ENCODE measurements around the gene SLC4A2. TPM values are rescaled to one million over a fixed set of nuclear protein-coding genes. Genes with fewer than 3 reads are reported as not detected.

The SLC4A2 gene
- total and polyA plus RNA-seq, 5 donors from 2014 or later = 11.6 to 71.7 (median 13.0) TPM

DNA sequence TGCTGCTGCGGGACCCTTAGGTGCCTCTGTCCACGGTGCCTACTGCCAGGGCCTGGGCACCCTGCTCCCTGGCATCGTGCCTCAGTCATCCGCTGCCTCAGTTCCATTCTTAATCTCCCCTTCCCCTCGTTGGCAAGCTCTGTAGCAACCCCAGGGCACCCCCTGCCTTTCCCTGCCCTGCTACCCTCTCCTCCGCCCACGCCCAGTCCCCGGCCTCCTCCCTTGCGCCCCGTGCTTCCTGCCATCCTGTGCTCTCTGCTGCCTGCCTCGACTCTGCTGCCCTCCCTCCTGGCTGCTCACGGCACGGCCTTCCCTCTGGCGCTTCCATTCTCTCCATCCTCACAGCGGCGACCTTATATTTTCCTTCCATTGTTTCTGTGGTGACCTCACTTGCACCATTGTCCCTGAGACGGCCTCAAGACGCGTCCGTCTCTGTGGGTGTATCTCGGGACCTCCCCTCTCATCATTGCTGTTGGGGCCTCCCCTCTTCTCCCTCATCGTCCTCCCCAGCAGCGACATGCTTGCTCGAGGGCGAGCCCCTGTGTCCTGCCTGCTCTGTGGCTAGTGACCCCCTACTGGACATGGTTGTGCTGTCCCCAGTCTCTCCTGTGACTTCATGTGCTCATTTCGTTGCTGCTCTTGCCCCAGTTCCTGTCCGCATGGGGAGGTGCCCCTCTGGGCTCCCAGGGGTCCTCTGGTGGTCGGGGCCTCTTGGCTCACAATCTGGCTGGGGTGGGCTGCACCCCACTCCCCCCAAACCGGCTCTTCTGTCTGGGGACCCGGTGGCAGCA, 62.2 kb downstream of the SLC4A2 start:
- H3K9me3 Mint-ChIP-seq = no peaks in the 10 kb centered on the region
- peaks cover 14% of the 10 kb centered on the region for H3K36me3 Mint-ChIP-seq
- peaks cover 16% of the 10 kb centered on the region for H3K27me3 Mint-ChIP-seq
- Histone ChIP-seq H3K9me3 (ENCODE audit: control insufficient read depth in 2 of 2, low read length in 2 of 2) (no peaks in the 10 kb centered on the region), H3K27ac (ENCODE audit: insufficient read depth, low read length, poor library complexity, severe bottlenecking) (no peak overlapping the region), H3K4me3 (ENCODE audit: low read depth, low read length) (no peak overlapping the region), H3K4me1 (ENCODE audit: control insufficient read depth, insufficient read depth, low read length, poor library complexity, severe bottlenecking) (no peaks in the 10 kb centered on the region), H3K27me3 (ENCODE audit: control insufficient read depth, insufficient read depth, low read length) (no peaks in the 10 kb centered on the region), H3K36me3 (ENCODE audit: control insufficient read depth, insufficient read depth, low read length) (no peaks in the 10 kb centered on the region)
- no peak for DNase-seq
- H3K4me3 Mint-ChIP-seq = no peak overlapping the region
- H3K27ac Mint-ChIP-seq = no peak overlapping the region
- peaks cover 0 to 17% (median 7%) of the 10 kb centered on the region in 4 donors for H3K4me1 Mint-ChIP-seq
- ATAC-seq (ENCODE audit: low read depth in 2 of 2) = no peak

GRCh38 chr7:151122276-151122675, 62.9 kb downstream of the SLC4A2 start:
- Histone ChIP-seq H3K27ac (ENCODE audit: insufficient read depth, low read length, poor library complexity, severe bottlenecking) (no peak overlapping the region), H3K4me1 (ENCODE audit: control insufficient read depth, insufficient read depth, low read length, poor library complexity, severe bottlenecking) (no peaks in the 10 kb centered on the region), H3K4me3 (ENCODE audit: low read depth, low read length) (no peak overlapping the region), H3K36me3 (ENCODE audit: control insufficient read depth, insufficient read depth, low read length) (no peaks in the 10 kb centered on the region), H3K9me3 (ENCODE audit: control insufficient read depth in 2 of 2, low read length in 2 of 2) (no peaks in the 10 kb centered on the region), H3K27me3 (ENCODE audit: control insufficient read depth, insufficient read depth, low read length) (no peaks in the 10 kb centered on the region)
- Mint-ChIP-seq H3K9me3 (no peaks in the 10 kb centered on the region), H3K36me3 (peaks cover 14% of the 10 kb centered on the region), H3K27me3 (peaks cover 16% of the 10 kb centered on the region), H3K4me1 (peaks cover 0 to 16% (median 7%) of the 10 kb centered on the region in 4 donors), H3K4me3 (no peak overlapping the region), H3K27ac (no peak overlapping the region)
- no peak for ATAC-seq (ENCODE audit: low read depth in 2 of 2)
- DNase-seq = no peak

- H3K4me1 ChIP-seq (ENCODE audit: control insufficient read depth, insufficient read depth, low read length, poor library complexity, severe bottlenecking) = no peaks in the 10 kb centered on the region
- no peak overlapping the region for H3K27ac Mint-ChIP-seq
- H3K4me1 Mint-ChIP-seq = peaks cover 0 to 12% (median 7%) of the 10 kb centered on the region in 4 donors
- H3K4me3 ChIP-seq (ENCODE audit: low read depth, low read length) = no peak overlapping the region
- peaks cover 14% of the 10 kb centered on the region for H3K36me3 Mint-ChIP-seq
- ATAC-seq (ENCODE audit: low read depth in 2 of 2) (no peak), DNase-seq (no peak)
- peaks cover 16% of the 10 kb centered on the region for H3K27me3 Mint-ChIP-seq
- no peaks in the 10 kb centered on the region for H3K9me3 ChIP-seq (ENCODE audit: control insufficient read depth in 2 of 2, low read length in 2 of 2)
- no peaks in the 10 kb centered on the region for H3K36me3 ChIP-seq (ENCODE audit: control insufficient read depth, insufficient read depth, low read length)
- no peak overlapping the region for H3K27ac ChIP-seq (ENCODE audit: insufficient read depth, low read length, poor library complexity, severe bottlenecking)
- H3K9me3 Mint-ChIP-seq = no peaks in the 10 kb centered on the region
- H3K4me3 Mint-ChIP-seq = no peak overlapping the region
- H3K27me3 ChIP-seq (ENCODE audit: control insufficient read depth, insufficient read depth, low read length) = no peaks in the 10 kb centered on the region
These were observed 63.4 kb downstream of the SLC4A2 start for GRCh38 chr7:151122796-151123157.

DNA sequence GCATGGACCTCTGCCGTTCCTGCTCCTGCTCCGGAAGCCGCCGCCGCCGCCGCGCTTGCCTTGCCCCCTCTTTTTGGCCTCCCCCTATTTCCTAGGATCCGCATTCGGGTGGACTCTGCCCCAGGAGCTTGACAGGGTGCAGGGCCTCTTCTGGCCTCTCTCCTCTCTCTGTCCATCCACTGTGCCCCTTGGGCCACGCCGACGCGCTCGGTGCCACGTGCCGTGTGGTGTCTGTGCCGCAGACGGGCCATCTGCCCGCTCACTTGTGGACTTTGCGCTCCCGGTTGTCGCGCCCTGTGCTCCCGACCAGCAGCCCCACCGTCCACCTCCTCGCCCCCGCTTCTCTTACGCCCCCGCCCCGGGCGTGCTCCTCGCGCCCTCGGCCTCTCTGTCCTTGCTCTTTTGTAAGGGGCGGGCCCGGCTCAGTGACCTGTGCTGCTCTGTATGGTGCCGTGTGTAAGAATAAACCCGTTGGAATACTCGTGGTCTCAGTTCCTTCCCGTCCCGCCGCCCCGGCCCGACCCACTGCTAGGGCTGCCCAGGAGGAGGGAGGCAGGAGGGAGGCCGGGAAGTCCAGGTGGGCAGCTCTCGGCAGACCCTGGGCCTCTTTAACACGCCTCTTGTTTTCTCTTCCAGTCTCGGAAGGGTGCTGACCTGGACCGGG, 63.9 kb downstream of the SLC4A2 start:
- H3K36me3 ChIP-seq (ENCODE audit: control insufficient read depth, insufficient read depth, low read length) = peaks cover 3% of the 10 kb centered on the region
- peak overlapping the region in 1 of 3 donors; percentile 62 for H3K27ac Mint-ChIP-seq

GRCh38 chr7:151123822-151124464, 64.6 kb downstream of the SLC4A2 start:
- no peak overlapping the region for H3K4me3 Mint-ChIP-seq
- H3K4me1 ChIP-seq (ENCODE audit: control insufficient read depth, insufficient read depth, low read length, poor library complexity, severe bottlenecking) = no peaks in the 10 kb centered on the region
- no peak overlapping the region for H3K27ac ChIP-seq (ENCODE audit: insufficient read depth, low read length, poor library complexity, severe bottlenecking)
- H3K4me3 ChIP-seq (ENCODE audit: low read depth, low read length) = no peak overlapping the region
- peak; percentile 69 to 81 (median 77) for DNase-seq
- peak; percentile 89 to 91 for ATAC-seq (ENCODE audit: low read depth in 2 of 2)
- no peaks in the 10 kb centered on the region for H3K9me3 Mint-ChIP-seq
- peaks cover 14% of the 10 kb centered on the region for H3K36me3 Mint-ChIP-seq
- H3K9me3 ChIP-seq (ENCODE audit: control insufficient read depth in 2 of 2, low read length in 2 of 2) = no peaks in the 10 kb centered on the region
- peak overlapping the region in 1 of 3 donors; percentile 62 for H3K27ac Mint-ChIP-seq
- H3K27me3 ChIP-seq (ENCODE audit: control insufficient read depth, insufficient read depth, low read length) = no peaks in the 10 kb centered on the region
- peaks cover 4% of the 10 kb centered on the region for H3K36me3 ChIP-seq (ENCODE audit: control insufficient read depth, insufficient read depth, low read length)
- peaks cover 14% of the 10 kb centered on the region for H3K27me3 Mint-ChIP-seq
- peaks cover 0 to 7% (median 7%) of the 10 kb centered on the region in 4 donors for H3K4me1 Mint-ChIP-seq

More for the DNA sequence above, 63.9 kb downstream of the SLC4A2 start:
- H3K27me3 ChIP-seq (ENCODE audit: control insufficient read depth, insufficient read depth, low read length) = no peaks in the 10 kb centered on the region
- ATAC-seq (ENCODE audit: low read depth in 2 of 2) = no peak
- H3K4me1 ChIP-seq (ENCODE audit: control insufficient read depth, insufficient read depth, low read length, poor library complexity, severe bottlenecking) = no peaks in the 10 kb centered on the region
- peaks cover 0 to 10% (median 7%) of the 10 kb centered on the region in 4 donors for H3K4me1 Mint-ChIP-seq
- DNase-seq = no peak
- peaks cover 16% of the 10 kb centered on the region for H3K27me3 Mint-ChIP-seq
- H3K36me3 Mint-ChIP-seq = peaks cover 14% of the 10 kb centered on the region
- H3K27ac ChIP-seq (ENCODE audit: insufficient read depth, low read length, poor library complexity, severe bottlenecking) = no peak overlapping the region
- H3K9me3 Mint-ChIP-seq = no peaks in the 10 kb centered on the region
- no peaks in the 10 kb centered on the region for H3K9me3 ChIP-seq (ENCODE audit: control insufficient read depth in 2 of 2, low read length in 2 of 2)
- no peak overlapping the region for H3K4me3 ChIP-seq (ENCODE audit: low read depth, low read length)
- H3K4me3 Mint-ChIP-seq = no peak overlapping the region

DNA sequence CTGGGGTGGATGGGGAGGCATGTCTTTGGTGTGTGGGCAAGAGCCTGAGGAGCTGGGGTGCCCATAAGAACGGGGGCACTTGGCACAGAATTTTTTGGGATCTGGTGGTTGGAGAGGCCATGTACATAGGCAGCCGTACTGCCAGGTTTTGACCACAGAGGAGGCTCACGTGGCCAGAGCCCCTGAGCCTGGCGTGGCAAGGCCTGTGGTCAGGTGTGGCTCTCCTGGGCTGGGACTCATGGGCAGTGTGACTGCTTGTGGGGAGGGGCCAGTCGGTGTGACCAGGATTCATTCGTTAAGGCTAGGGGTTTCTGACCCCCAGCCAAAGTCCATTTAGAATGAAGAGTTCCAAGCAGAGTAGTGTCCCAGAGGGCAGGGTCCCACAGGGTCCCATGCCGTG, 65.1 kb downstream of the SLC4A2 start:
- no peak for ATAC-seq (ENCODE audit: low read depth in 2 of 2)
- peaks cover 0 to 7% (median 6%) of the 10 kb centered on the region in 4 donors for H3K4me1 Mint-ChIP-seq
- H3K27me3 ChIP-seq (ENCODE audit: control insufficient read depth, insufficient read depth, low read length) = no peaks in the 10 kb centered on the region
- peaks cover 14% of the 10 kb centered on the region for H3K36me3 Mint-ChIP-seq
- peaks cover 8% of the 10 kb centered on the region for H3K27me3 Mint-ChIP-seq
- no peak overlapping the region for H3K27ac Mint-ChIP-seq
- H3K4me1 ChIP-seq (ENCODE audit: control insufficient read depth, insufficient read depth, low read length, poor library complexity, severe bottlenecking) = no peaks in the 10 kb centered on the region
- no peaks in the 10 kb centered on the region for H3K9me3 Mint-ChIP-seq
- no peaks in the 10 kb centered on the region for H3K9me3 ChIP-seq (ENCODE audit: control insufficient read depth in 2 of 2, low read length in 2 of 2)
- H3K4me3 Mint-ChIP-seq = no peak overlapping the region
- no peak overlapping the region for H3K27ac ChIP-seq (ENCODE audit: insufficient read depth, low read length, poor library complexity, severe bottlenecking)
- peaks cover 4% of the 10 kb centered on the region for H3K36me3 ChIP-seq (ENCODE audit: control insufficient read depth, insufficient read depth, low read length)
- H3K4me3 ChIP-seq (ENCODE audit: low read depth, low read length) = no peak overlapping the region
- no peak for DNase-seq

DNA sequence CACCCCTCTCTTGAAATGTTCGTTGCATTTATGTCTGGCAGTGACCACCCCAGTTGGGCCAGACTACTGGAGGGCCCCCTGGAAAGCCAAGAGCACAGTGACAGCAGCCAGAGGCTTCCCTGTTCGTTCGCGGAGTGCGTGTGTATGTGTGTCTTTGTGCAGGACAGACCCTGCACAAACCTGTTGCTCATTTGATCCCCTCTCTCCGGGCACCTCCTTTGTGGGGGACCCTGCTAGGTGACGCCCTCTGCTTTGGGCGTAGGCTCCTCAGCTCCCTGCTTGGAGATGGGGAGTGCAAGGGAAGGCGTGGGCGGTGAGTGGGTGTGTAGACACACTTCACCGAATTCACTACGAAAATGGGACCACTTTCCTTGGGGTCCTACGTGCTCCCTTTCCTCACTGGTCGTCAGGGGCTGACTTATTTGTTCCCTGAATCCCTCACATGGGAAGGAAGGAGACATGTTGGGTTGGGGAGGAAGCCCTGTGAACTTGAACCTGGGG, 65.6 kb downstream of the SLC4A2 start:
- ATAC-seq (ENCODE audit: low read depth in 2 of 2) (no peak), DNase-seq (no peak)
- H3K36me3 Mint-ChIP-seq = peaks cover 14% of the 10 kb centered on the region
- Histone ChIP-seq H3K27me3 (ENCODE audit: control insufficient read depth, insufficient read depth, low read length) (no peaks in the 10 kb centered on the region), H3K36me3 (ENCODE audit: control insufficient read depth, insufficient read depth, low read length) (peaks cover 4% of the 10 kb centered on the region), H3K27ac (ENCODE audit: insufficient read depth, low read length, poor library complexity, severe bottlenecking) (no peak overlapping the region), H3K9me3 (ENCODE audit: control insufficient read depth in 2 of 2, low read length in 2 of 2) (no peaks in the 10 kb centered on the region), H3K4me3 (ENCODE audit: low read depth, low read length) (no peak overlapping the region), H3K4me1 (ENCODE audit: control insufficient read depth, insufficient read depth, low read length, poor library complexity, severe bottlenecking) (no peaks in the 10 kb centered on the region)
- H3K4me1 Mint-ChIP-seq = peaks cover 0 to 7% (median 6%) of the 10 kb centered on the region in 4 donors
- H3K9me3 Mint-ChIP-seq = no peaks in the 10 kb centered on the region
- H3K4me3 Mint-ChIP-seq = no peak overlapping the region
- no peak overlapping the region for H3K27ac Mint-ChIP-seq
- peaks cover 7% of the 10 kb centered on the region for H3K27me3 Mint-ChIP-seq
